GM12878 (cell line): ENCODE measurements around the gene TJAP1. TPM values are rescaled to one million over a fixed set of nuclear protein-coding genes. Genes with fewer than 3 reads are reported as not detected.

ENCODE experiments used
- BMI1 ChIP-seq: fragments of 450-650 bp; IDR thresholded peaks from 2 replicates; pipeline ENCODE4 v1.6.1; 2016; ENCODE audit warnings: mild to moderate bottlenecking, moderate library complexity, borderline replicate concordance
- CREB1 ChIP-seq: IDR thresholded peaks from 2 replicates; pipeline ENCODE4 v1.6.1; 2012; ENCODE audit warnings: low read depth, mild to moderate bottlenecking, inconsistent platforms
- RB1 ChIP-seq: fragments of 450-650 bp; formaldehyde crosslinking; IDR thresholded peaks from 2 replicates; pipeline ENCODE4 v1.6.1; 2017; ENCODE audit warnings: mild to moderate bottlenecking, borderline replicate concordance
- RELB ChIP-seq: fragments of 450-650 bp; IDR thresholded peaks from 2 replicates; pipeline ENCODE4 v1.6.1; 2017; ENCODE audit warnings: low read depth, mild to moderate bottlenecking, moderate library complexity
- ZNF384 ChIP-seq: IDR thresholded peaks from 2 replicates; pipeline ENCODE4 v1.6.1; 2012; ENCODE audit warnings: low read depth, mild to moderate bottlenecking, low read length, improper control_type of control experiment, borderline replicate concordance
- polyA plus RNA-seq, 11 experiments: library from polyadenylated mRNA; depleted of rRNA in 4 of 11; unstranded in 6 of 11; stranded (reverse) in 5 of 11; fragments of >200 nt; fragmentation: Nextera tagmentation in 4 of 11; fragmentation: Illumina TruSeq in 1 of 11; extraction: Ambion mirVana in 4 of 11; extraction: Trizol in 1 of 11; gene quantifications; 1 replicate in 1 of 11; 2 replicates in 10 of 11; pipeline versions ENCODE4 v1.2.1 to v1.2.3, GENCODE V29; 2011 to 2016; ENCODE audit warnings: inconsistent platforms in 2 of 11, missing spikeins in 2 of 11, low read depth in 1 of 11
- total RNA-seq, 4 experiments: library from RNA; depleted of rRNA in 3 of 4; stranded (reverse); fragments of >200 nt in 3 of 4; fragmentation: Illumina TruSeq in 1 of 4; extraction: Trizol in 1 of 4; gene quantifications; 2 replicates each; pipeline versions ENCODE4 v1.2.1 to v1.2.3, GENCODE V29; 2013 to 2021
- TF ChIP-seq, protein P1 (sequence below): IDR thresholded peaks from 2 replicates; pipeline ENCODE4 v1.6.1; 2012; ENCODE audit warnings: low read depth, low read length, improper control_type of control experiment
- TF ChIP-seq, protein P2 (sequence below): fragments of 450-650 bp; IDR thresholded peaks from 2 replicates; pipeline ENCODE4 v1.6.1; 2017; ENCODE audit warnings: mild to moderate bottlenecking, moderate library complexity

TJAP1 gene
- total and polyA plus RNA-seq, 10 of the 15 experiments (the other 5 are each of a cell fraction or from before 2014, with no cell fraction given), result 0.11 to 22.6 (median 12.8) TPM

DNA sequence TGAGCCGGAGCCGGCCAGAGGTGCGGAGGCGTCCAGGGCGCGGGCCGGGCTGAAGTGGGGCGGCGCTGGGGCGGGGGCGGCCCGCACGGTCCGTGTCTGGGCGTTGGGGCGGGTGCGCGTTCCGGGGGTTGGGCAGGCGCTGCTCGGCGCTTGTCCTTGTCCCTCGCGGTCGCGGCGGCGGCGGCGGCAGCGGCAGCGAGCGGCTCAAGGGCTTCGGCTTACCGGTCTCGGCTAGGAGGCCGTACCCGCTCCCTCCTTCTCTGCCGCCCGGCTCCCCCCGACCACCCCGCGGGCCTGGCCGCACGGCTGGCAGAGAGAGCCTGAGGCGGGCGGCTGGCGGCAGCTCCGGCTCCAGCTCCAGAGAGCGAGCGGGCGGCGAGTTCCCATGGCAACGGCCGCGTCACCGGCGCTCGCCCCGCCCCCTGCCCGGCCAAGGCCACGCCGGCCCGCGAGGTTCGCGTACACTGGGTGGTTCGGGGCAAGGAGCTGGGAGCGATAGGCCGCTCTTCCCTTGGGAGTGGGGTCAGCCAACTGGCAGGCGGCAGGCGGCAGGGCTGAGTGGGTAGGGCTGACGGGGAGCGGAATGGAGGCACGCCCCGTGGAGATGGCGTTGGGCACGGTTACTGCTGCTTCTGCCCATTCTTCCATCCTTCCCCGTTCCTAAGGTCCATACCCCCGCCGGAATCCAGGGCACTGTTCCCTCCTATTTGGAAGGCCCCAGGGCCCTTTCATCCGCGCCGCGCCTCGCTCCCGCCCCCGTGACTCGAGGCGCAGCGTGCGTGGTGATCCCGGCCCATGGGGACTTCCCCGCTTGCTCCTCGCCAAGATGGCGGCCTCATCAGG, 32.8 kb downstream of the TJAP1 start, which contains the start of gene LRRC73 (continued):
- TF ChIP-seq, protein P1, sequence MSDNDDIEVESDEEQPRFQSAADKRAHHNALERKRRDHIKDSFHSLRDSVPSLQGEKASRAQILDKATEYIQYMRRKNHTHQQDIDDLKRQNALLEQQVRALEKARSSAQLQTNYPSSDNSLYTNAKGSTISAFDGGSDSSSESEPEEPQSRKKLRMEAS, result peak; percentile 51; the same call in 1 of the 2 replicates
- TF ChIP-seq RB1 (0 out of 2 replicates have a peak, but pooled peaks have one; percentile 38), BMI1 (peak; percentile 91), CREB1 (peak; percentile 91), RELB (no peak), ZNF384 (no peak)
- TF ChIP-seq, protein P2, sequence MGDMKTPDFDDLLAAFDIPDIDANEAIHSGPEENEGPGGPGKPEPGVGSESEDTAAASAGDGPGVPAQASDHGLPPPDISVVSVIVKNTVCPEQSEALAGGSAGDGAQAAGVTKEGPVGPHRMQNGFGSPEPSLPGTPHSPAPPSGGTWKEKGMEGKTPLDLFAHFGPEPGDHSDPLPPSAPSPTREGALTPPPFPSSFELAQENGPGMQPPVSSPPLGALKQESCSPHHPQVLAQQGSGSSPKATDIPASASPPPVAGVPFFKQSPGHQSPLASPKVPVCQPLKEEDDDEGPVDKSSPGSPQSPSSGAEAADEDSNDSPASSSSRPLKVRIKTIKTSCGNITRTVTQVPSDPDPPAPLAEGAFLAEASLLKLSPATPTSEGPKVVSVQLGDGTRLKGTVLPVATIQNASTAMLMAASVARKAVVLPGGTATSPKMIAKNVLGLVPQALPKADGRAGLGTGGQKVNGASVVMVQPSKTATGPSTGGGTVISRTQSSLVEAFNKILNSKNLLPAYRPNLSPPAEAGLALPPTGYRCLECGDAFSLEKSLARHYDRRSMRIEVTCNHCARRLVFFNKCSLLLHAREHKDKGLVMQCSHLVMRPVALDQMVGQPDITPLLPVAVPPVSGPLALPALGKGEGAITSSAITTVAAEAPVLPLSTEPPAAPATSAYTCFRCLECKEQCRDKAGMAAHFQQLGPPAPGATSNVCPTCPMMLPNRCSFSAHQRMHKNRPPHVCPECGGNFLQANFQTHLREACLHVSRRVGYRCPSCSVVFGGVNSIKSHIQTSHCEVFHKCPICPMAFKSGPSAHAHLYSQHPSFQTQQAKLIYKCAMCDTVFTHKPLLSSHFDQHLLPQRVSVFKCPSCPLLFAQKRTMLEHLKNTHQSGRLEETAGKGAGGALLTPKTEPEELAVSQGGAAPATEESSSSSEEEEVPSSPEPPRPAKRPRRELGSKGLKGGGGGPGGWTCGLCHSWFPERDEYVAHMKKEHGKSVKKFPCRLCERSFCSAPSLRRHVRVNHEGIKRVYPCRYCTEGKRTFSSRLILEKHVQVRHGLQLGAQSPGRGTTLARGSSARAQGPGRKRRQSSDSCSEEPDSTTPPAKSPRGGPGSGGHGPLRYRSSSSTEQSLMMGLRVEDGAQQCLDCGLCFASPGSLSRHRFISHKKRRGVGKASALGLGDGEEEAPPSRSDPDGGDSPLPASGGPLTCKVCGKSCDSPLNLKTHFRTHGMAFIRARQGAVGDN, result 0 out of 2 replicates have a peak, but pooled peaks have one; percentile 38
